GM21528 (cell line): ENCODE results near the gene LGALS12.
"Not testable (repeated sequence)": the region's sequence is repeated elsewhere in the genome, so short reads cannot be mapped to it uniquely, and the experiment has no call there.

Experiments used
- ATAC-seq: cut with Tn5 transposase; IDR thresholded peaks from one replicate; pipeline ENCODE4 v1.9.1; 2021; ENCODE audit warnings: mild to moderate bottlenecking, moderate library complexity; ENCODE audit not compliant: unreplicated experiment, low FRiP score

Gene LGALS12

GRCh38 chr11:63504054-63504453 lies 1.8 kb upstream of the LGALS12 start:
- ATAC-seq: no peak

- no peak for ATAC-seq
Observed at GRCh38 chr11:63504933-63505586, 824 bp upstream of the LGALS12 start.

- no peak for ATAC-seq
Observed at GRCh38 chr11:63506876-63507275, 992 bp downstream of the LGALS12 start.

GRCh38 chr11:63507511-63507910 lies 1.6 kb downstream of the LGALS12 start:
- no peak for ATAC-seq

- no peak for ATAC-seq
Observed at GRCh38 chr11:63508009-63508408, 2.1 kb downstream of the LGALS12 start.

- no peak for ATAC-seq
Observed at GRCh38 chr11:63508745-63509144, 2.9 kb downstream of the LGALS12 start.

GRCh38 chr11:63510360-63511047 lies 4.6 kb downstream of the LGALS12 start:
- ATAC-seq: no peak

GRCh38 chr11:63511048-63511748 lies 5.3 kb downstream of the LGALS12 start:
- no peak for ATAC-seq

GRCh38 chr11:63512816-63513215 lies 6.9 kb downstream of the LGALS12 start:
- no peak for ATAC-seq

GRCh38 chr11:63516109-63516508 lies 10.2 kb downstream of the LGALS12 start:
- ATAC-seq: no peak

- ATAC-seq: no peak
Observed at GRCh38 chr11:63517156-63517555, 11.3 kb downstream of the LGALS12 start.

- ATAC-seq: no peak
Observed at GRCh38 chr11:63518548-63518947, 12.7 kb downstream of the LGALS12 start.

GRCh38 chr11:63520606-63521170 lies 14.8 kb downstream of the LGALS12 start:
- ATAC-seq: no peak

GRCh38 chr11:63521896-63522295 lies 16.0 kb downstream of the LGALS12 start:
- ATAC-seq: no peak

GRCh38 chr11:63523151-63523550 lies 17.3 kb downstream of the LGALS12 start:
- no peak for ATAC-seq

- ATAC-seq: no peak
Observed at GRCh38 chr11:63527667-63528066, 21.8 kb downstream of the LGALS12 start.

GRCh38 chr11:63528156-63528555 lies 22.3 kb downstream of the LGALS12 start:
- ATAC-seq: not testable (repeated sequence)

- not testable (repeated sequence) for ATAC-seq
Observed at GRCh38 chr11:63528729-63529278, 22.9 kb downstream of the LGALS12 start.

- ATAC-seq: not testable (repeated sequence)
Observed at GRCh38 chr11:63529373-63529772, 23.5 kb downstream of the LGALS12 start.

GRCh38 chr11:63530021-63530420 lies 24.1 kb downstream of the LGALS12 start:
- ATAC-seq: no peak
